ENCODE results near the gene SYNE2.

The SYNE2 gene

DNA sequence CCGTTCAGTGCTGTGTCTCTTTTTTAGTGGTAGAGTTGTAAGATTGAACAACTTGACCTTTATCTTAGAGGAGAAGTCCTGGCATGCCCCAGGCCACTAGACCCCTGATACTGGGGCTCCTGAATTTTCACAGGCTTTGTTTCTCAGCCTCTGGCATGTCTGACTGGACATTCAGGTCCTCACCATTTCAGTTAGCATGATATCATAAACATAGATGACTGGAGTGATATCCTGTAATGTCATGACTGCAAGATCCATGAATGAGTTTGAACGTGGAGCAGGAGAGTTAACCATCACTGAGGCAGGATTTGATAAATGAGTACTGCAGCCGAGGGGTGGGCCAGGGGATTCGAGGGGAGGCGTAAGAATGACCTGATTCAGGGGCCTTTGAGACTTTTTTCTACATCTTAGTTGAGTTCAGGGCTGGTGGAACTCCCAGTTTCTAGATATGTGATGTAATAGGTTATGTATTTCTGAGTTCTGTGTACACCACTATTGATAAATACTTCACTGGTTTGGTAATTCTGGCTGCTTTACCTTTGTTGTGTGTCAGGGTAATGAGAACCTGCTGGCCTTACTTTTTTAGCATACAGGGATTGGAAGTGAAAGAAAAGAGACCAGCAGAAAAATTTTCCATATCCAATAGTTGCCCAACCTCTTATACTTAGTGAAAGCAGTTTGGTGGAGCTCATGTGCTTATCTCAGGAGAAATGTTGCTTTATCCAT lies 217.0 kb downstream of the SYNE2 start:
- in situ Hi-C loops (cut with MboI; ENCODE audit: low sequenced_read_pairs): no loop called here

DNA sequence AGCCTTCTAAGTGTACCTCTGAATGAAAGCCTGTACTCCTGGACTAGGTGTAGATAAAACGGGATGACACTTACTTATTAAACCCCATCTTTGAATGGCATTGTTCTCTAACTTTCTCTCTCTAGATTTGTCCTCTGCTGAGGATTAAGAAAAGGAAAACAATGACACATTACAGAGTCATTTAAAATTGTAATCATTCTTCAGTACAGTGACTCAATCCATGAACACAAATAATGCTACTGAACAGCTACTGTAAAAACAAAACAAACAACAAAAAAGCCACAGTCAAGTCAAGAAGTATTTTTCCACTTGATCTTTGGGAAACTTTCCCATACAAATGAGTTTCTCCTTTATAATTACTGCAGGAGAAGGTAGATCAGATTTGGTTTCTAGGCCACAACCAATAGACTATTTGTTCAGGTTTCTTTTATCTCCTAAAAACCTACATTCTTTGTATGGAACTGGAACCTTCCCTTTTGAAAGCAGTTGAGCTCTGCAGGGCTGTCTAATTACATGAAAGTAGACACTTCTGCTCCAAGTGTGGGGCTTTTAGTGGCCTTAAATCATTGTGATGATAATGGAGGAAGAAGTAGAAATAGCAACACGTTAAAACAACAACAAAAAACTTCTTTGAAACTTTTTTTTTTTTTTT lies 222.3 kb downstream of the SYNE2 start:
- in situ Hi-C loops (cut with MboI; ENCODE audit: low sequenced_read_pairs): no loop called here

DNA sequence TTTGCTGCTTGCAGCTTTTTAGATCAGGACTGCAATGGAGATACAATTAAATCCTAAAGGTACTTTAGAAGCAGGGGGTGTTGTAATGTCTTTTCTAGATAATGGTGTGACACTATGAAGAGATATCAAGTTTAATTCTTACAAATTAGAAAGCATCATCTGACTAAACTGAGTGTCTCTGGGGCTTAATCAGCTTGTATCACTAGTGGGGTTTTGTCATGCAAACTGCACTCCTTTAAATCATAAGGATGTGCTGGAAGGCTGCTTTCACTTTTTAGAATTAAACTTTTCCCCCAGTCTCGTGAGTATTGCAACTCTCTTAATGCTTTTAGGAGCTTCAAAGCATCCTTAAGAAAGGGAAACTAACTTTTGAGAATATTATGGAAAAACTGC lies 222.8 kb downstream of the SYNE2 start:
- in situ Hi-C loops (cut with MboI; ENCODE audit: low sequenced_read_pairs): no loop called here

DNA sequence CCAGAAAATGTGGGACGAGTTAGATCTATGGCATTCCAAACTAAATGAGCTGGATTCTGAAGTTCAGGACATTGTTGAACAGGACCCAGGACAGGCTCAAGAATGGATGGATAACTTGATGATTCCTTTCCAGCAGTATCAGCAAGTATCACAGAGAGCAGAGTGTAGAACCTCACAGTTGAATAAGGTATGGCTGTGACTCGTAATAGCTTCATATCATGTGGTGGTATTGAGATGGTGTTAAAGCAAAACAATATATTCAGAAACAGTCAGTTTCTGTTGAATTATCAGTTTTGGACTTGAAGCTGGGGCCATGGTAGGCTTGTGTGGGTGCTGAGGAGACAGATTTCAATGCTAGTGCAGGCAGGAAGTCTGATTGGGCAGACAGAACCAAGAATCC lies 227.6 kb downstream of the SYNE2 start:
- in situ Hi-C loops (cut with MboI; ENCODE audit: low sequenced_read_pairs): no loop called here

DNA sequence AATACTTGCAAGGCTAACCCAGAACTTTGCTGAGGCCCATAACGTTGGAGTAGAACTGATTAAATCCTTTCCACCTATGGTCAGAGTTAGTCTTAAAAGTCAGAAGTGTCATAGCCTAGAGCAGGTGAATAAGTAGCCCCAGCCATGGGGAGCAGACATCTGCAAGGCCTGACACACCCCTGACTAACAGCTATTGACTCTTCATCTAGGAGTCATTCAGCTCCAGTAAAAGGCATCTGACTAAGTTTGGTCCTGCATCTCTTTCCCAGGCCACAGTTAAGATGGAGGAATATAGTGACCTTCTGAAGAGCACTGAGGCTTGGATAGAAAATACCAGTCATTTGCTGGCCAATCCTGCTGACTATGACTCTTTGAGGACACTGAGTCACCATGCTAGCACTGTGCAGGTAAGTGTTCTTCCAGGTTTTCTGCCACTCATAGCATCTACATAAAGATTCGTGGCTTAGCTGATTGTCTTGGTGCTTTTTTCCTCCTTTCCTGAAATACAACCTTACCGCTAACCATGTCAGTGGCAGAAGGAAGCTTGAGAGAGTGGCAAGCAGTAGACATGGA lies 228.5 kb downstream of the SYNE2 start:
- in situ Hi-C loops (cut with MboI; ENCODE audit: low sequenced_read_pairs): no loop called here

DNA sequence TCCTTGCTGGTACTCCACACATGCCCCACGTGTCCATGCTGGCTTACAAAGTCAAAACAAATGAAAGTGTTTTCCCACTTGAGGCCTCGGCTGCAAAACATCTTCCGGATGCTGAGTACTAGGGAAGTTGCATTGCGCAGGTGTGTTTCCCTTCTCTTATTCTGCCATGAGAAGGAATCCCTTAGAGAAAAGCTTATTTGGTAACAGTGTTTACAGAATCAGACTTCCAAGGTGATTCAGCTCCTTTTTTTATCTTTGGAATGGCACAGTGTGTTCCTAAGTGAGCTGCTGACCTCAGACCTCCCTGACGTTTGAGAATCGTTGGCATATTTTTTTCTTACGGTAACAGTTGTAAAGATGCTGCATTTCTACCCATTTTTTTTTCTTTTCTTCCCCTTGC lies 230.0 kb downstream of the SYNE2 start:
- in situ Hi-C loops (cut with MboI; ENCODE audit: low sequenced_read_pairs): no loop called here

DNA sequence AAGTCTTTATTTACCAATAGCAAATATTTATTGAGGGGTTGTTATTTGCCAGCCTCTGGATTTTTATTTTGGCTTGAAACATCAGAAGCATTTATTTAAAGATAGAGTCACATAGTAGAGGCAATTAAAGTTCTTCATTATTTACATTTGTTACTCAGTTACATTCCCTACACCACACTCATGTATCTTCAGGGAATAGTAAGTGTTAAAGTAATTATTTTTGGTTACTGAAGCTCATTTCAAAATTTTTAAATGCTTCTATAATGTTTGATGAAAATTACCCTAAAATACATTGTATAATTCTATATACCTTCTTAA lies 235.8 kb downstream of the SYNE2 start:
- in situ Hi-C loops (cut with MboI; ENCODE audit: low sequenced_read_pairs): no loop called here

DNA sequence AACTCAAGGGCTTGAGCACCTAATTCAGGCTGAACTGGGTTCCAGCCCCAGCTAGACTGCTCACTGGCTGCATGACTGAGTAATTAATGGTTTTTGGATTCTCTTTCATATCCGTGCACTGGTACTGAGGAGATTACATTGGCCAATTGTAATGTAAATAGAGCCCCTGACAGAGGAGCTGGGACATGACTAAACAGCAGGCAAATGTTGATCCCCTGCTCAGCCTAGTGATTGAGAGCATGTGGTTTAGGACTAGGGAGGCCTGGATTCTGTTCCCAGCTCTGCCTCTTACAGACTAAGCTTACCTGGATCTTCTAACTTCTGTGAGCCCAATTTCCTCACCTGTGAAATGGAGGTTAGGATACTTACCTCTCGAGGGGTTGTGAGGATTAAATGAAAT lies 237.1 kb downstream of the SYNE2 start:
- in situ Hi-C loops (cut with MboI; ENCODE audit: low sequenced_read_pairs): no loop called here

DNA sequence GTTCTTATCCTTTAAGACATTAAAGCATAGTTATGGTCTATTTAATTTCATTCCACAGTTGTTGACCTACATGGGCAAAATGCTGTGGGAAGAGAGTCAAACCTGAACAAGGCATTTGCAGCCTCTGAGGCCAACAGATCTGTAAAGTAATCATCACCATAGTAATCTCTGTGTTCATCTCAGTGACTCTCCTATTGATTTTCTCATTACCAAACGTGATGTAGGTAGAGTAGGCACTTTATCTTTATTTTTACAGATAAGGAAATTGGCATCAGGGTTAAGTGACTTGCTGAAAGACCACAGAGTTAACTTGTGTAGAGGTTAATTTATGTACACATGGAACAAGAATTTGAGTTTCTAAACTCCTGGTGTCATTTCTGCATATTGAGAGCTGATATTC lies 238.4 kb downstream of the SYNE2 start:
- in situ Hi-C loops (cut with MboI; ENCODE audit: low sequenced_read_pairs): no loop called here

DNA sequence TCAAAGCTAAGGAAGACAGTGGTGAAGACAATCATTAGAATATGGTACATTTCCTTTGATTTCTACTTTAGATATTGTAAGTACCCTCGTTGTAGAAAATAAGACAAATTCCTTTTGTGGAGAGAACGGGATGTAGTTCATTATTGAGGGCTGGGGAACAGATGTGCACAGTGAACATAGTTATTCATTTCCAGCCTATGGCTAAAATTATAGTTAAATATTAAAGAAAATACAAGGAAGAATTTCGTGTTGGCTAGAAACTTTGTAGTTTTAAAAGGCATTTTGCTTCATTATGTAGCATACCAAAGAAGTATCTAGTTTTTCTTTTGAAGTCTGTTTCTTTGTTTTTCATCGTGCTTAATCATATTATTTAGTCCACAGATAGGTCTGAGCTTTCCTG lies 239.5 kb downstream of the SYNE2 start:
- in situ Hi-C loops (cut with MboI; ENCODE audit: low sequenced_read_pairs): no loop called here

DNA sequence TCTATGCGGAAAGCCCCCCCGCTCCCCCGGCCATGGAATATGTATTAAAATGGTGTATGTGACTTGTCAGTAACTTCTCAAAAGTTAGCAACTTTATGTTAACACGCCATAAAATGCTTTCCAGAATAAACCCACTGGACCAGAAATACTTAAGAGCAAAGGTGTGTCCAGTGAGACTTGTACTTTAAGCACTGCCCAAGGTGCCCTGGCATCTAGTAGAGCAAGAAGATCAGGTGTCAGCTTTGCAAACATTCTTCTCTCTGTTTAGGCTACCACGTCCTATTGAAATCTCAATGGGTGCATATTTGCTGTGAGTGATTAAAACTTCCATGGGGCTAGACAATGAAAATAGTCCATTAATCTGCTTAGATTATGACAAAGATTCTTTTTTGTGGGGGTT lies 240.1 kb downstream of the SYNE2 start:
- in situ Hi-C loops (cut with MboI; ENCODE audit: low sequenced_read_pairs): no loop called here

DNA sequence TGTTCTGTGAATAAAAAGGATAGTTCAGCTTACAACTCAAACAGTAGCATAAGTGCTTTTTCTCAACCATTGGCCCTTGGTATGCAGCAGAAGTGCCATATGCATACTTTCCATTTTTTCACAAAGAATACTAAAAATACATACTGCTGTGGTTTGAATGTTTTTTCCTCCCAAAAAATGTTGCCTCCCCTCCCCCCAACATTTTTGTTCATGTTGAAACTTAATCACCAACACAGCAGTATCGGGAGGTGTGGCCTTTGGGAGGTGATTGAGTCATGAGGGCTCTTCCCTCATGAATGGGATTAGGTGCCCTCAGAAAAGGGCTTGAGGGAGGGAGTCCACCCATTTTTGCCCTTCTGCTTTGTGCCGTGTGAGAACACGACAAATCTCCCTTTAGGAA lies 242.8 kb downstream of the SYNE2 start:
- in situ Hi-C loops (cut with MboI; ENCODE audit: low sequenced_read_pairs): no loop called here

DNA sequence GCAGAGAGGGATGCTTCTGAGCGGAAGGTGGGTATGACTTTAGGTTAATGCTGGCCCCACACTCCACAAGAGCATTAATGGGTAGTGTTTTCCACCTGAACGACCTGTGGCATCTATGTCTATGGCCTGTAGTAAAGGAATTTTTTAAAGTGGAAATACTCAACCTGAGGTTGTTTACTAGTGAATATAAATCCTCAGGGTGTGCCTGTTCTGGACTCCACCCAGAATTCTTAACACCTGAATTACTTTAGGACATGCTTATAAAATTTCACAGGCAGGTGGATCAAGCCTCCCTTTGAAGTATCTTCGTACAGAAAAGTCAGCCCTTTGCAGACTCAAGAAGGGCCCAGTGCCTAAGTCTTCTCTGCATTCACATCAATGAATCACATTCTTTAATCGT lies 245.3 kb downstream of the SYNE2 start:
- in situ Hi-C loops (cut with MboI; ENCODE audit: low sequenced_read_pairs): no loop called here

DNA sequence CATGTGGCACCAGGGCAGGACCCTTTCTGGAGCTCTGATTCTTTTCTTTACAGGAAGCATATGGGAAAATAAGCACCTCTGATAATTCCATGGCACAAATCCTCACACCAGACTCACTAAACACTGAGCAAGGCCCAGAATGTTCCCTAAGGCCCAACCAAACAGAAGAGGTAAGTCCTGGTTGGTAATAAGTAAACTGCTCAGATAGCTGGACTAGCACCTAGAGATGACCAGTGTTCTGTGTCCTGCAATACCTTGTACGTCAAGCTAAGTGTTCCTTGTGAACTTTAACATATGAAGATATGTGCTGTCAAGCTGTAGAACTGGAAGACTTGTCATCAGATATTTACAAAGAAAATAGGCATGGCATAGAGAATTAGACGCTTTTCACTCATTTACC lies 254.6 kb downstream of the SYNE2 start:
- in situ Hi-C loops (cut with MboI; ENCODE audit: low sequenced_read_pairs): no loop called here

DNA sequence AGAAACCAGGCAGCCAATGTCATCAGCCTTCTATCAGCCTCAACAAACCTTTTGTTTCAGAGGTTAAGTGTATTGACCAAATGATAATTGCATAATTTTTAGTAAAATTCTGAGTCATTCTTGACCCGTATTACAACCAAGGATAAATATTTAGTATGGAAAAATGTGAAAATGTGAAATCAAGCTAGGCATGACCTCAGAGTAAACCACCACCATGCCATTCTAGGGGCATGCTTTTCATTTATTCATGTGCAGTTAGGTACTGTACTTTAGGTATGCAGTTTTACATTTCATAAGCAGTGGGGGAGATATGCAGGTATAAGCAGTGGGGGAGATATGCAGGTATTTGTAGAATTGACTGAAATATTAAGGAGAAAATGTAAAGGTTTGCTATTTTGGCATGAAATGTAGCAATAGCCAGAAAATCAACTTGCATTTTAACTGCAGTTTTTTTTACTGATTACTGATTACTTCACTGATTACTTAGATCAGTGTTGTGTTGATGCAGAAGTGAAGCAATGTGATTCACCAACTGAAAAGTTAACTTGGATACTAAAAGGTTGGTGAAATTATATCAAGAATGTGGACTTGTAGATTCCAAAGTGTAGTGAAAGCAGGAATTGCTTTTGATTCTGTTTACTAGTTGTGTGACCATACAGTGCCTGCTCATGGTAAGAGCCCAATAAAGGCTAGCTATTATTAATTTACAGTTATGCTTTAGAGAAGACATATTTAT lies 257.2 kb downstream of the SYNE2 start:
- in situ Hi-C loops (cut with MboI; ENCODE audit: low sequenced_read_pairs): no loop called here

DNA sequence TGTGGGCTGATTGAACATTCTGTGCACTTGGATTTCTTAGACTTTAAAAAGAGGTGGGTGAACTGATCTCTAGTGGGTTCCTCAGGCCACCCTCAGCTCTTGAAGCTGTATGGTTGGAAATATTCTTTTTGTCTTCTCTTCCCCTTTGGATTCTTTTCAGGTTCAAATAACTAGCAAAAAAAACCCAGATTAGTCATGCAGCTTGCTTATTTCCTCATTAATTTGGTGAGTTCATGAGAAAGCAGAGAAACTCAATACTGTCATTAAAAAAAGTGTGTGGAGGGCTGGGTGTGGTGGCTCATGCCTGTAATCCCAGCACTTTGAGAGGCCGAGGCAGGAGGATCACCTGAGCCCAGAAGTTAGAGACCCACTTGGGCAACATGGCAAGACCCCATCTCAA lies 258.0 kb downstream of the SYNE2 start:
- in situ Hi-C loops (cut with MboI; ENCODE audit: low sequenced_read_pairs): no loop called here

DNA sequence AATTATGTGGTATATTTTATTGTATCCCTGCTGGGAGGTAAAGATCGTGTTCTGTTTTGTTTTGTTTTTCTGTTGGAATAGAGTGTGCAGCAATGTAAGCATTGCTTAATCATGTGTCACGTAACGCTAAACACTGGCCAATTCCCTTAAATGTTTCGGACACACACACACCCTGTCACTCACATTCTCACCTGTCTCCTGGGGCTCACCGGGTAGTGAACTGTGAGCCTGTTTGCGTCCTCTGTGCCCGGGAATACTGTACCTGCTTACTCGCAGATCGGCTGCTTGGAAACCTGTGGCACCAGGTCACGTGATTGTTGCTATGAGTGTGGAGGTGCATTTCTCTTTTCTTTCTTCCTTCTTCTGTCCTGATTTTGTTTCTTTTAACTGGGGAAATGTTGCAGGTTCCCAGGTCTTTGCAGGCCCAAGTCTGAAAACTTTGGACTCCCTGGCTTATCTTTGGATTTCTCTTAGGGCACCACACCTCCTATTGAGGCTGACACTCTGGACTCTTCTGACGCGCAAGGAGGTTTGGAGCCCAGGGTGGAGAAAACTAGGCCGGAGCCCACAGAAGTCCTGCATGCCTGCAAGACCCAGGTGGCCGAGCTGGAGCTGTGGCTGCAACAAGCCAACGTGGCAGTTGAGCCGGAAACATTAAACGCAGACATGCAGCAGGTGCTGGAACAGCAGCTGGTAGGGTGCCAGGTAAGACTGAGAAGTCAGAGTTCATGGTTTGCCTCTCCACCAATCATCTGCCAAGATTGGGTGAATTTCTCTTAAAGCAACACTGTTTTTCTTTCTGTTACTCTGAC lies 260.3 kb downstream of the SYNE2 start:
- in situ Hi-C loops (cut with MboI; ENCODE audit: low sequenced_read_pairs): no loop called here

DNA sequence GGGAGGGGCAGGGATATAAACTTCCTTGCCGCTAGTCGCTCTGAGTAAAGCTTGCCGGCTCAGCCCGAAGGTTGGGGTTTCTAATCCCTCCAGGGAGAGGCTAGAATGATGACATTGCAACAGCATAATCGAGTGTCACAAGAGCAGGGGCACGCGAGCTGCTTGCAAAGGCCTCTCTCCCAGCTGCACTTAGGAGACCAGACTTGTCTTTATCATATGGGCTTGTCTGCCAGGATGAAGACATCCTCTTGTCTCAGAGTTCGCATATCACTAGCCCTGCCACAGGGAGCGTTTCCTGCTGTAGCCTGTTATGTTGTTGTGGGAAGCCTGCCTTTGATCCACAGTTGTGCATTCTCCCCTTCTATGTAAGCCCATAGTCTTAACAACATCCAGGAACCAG lies 261.4 kb downstream of the SYNE2 start:
- in situ Hi-C loops (cut with MboI; ENCODE audit: low sequenced_read_pairs): no loop called here

DNA sequence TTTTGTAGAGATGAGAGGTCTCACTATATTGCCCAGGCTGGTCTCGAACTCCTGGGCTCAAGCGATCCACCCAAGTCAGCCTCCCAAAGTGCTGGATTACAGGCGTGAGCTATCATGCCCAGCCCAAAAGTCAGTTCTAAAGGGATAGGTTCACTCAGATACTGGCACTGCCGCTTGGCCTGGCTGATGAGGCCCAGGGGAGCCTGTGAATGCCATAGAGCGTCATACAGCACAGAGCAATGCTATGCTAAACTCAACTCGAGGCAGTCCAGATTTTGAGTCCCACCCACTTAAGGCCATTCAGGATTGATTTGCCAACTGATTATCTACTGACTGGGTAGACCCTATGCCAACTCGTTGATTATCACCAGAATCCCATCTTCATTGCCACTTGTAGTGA lies 262.0 kb downstream of the SYNE2 start:
- in situ Hi-C loops (cut with MboI; ENCODE audit: low sequenced_read_pairs): no loop called here

DNA sequence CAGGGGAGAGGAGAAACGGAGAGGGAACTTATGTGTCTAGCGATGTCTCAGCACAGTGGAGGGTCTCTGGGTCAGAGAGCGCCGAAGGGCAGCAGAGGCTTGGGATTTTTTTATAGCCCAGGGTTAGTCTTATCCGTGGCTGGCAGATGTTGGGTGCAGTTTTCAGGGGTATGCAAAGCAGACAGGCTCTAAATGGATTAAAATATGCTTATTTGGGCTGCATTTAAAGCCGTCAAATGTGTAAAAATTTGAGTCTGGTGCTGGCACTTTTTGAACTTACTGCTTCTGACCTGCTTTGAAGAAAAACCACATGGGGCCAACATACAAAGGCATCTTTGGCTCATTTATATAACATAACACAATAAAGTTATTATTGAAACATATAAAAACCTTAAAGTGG lies 262.6 kb downstream of the SYNE2 start:
- in situ Hi-C loops (cut with MboI; ENCODE audit: low sequenced_read_pairs): no loop called here

DNA sequence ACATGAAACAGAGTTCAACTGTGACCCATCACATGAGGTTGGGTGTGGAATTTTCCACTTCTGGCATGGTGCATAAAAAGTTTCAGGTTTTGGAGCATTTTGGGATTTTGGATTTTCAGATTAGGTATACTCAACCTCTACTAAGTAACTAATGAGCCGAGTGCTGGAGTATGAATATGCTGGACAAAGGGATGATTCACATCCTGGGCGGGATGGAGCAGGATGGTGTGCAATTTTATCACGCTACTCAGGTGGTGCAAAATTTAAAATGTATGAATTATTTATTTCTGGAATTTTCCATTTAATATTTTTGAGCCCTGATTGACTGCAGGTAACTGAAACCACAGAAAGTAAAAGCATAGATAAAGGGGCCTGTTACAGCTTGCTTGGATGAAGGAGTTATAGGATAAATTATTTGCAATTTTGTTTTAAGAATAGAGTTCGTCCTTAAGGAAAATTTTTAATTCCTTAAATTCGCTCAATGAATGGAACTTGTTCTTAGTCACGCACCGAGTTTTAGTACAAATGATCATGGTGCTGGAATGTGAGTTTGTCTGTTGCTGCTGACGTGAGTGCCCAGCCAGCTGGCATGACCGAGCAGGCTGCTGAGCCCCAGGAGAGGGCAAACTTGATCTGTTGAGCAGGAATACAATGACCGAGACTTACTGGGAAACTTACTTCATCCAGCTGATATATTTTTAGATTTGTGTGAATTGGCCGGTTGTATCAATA lies 265.0 kb downstream of the SYNE2 start:
- in situ Hi-C loops (cut with MboI; ENCODE audit: low sequenced_read_pairs): no loop called here
